HG02885 (cell line): ENCODE measurements around the gene ZNF714.

Experiments
- ATAC-seq: cut with Tn5 transposase; IDR thresholded peaks from one replicate; pipeline ENCODE4 v1.9.1; 2021; ENCODE audit warnings: mild to moderate bottlenecking; ENCODE audit not compliant: unreplicated experiment, poor library complexity

The ZNF714 gene

DNA sequence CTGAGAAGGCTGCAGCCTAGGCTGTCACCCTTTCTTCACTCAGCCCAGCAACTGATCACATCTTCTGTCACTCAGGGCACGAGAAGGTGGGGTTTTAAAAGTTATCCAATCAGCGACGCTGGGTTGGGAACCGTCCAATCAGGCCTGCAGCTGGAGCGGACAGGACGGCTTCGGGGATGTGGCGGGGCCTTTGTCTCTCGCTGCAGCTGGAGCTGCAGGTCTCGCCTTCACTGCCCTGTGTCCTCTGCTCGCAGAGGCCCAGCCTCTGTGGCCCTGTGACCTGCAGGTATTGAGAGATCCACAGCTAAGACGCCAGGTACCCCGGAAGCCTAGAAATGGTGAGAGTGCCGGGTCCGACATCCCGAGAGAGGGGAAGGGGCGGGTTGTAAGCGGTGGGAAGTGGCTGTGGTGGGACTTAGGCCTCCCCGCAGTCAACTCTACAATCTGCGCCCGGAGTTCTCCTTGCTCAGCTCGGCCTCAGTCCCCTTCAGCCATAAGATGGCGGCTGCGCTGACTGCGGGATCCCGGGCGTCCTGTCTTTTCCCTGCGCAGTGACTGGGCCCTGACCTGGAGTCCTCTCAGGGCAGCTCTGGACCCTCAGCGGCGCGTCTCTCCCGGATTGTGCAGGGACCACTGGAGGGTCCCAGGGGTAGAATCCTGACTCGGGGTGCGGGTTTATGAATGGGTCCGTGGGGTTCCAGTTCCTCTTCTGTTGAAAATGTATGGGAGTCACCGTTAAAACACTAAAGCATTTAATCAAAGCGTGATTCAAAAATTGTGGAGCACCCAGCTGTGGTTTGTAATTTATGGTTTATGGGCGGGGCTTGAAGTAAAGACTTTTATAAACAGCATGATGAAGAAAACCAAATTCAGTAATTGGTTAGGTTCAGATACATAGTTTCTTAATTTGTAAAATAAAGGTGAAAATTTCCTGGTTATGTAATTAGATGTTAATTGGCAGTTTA lies at the start of gene ZNF714:
Gene ZNF714 (plus strand): TSS at position 193 of the 965 bp plus-strand sequence. CDS start 16,066 bp downstream, outside the sequence.
- ATAC-seq = peak; percentile 99

DNA sequence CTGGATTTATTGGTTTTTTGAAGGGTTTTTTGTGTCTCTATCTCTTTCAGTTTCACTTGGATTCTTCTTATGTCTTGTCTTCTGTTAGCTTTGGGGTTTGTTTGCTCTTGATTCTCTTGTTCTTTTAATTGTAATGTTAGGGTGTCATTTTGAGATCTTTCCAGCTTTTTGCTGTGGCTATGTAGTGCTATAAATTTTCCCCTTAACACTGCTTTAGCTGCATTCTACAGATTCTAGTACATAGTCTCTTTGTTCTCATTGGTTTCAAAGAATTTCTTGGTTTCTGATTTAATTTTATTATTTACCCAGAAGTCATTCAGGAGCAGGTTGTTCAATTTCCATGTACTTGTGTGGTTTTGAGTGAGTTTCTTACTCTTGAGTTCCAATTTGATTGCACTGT lies 37.0 kb upstream of the ZNF714 start:
- ATAC-seq = no peak

DNA sequence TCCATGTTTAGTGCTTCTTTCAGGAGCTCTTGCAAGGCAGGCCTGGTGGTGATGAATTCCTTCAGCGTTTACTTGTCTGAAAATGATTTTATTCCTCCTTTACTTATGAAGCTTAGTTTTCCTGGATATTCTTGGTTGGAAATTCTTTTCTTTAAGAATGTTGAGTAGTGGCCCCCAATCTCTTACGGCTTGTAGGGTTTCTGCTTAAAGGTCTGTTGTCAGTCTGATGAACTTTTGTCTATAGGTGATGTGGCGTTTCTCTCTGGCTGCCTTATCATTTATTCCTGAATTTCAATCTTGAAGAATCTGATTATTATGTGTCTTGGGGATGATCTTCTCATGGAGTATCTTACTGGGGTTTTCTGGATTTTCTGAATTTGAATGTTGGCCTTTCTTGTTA lies 35.5 kb upstream of the ZNF714 start:
- no peak for ATAC-seq

DNA sequence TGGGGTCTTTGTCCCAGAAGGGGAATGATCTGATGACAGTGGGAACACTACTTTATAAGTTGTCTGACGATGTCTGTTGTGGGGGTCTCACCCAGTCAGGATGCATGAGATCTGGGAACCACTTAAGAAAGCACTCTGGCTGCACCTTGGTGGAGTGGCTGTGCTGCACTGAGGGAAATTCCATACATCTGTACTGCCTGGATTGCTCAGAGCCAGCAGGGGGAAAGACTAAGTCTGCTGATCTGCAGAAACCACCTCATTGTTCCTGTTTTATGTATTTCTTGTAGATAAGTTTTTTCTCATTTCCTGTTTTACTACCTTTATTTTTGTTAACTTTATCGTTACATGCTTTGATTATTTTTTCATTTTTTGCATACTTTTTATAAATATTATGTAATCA lies 34.3 kb upstream of the ZNF714 start:
- ATAC-seq = no peak

DNA sequence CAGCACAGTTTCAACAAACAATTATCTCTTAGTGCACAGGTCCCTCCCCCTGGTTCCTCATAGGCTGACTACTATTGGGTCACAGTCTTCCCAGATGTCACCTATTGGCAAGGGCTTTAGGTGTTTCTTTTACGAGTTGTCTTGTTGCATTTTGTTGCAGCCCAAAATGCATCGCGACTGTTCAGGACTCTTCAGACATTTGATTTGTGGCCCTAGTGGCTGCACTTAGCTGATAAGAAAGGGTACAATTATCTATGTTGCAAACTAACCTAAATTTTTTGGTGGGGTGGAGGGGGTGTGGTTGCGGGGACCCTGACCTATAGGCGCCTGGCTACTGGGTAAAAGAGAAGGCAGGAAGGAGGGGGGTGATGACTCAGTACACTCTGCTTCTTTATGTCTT lies 29.1 kb upstream of the ZNF714 start:
- ATAC-seq = no peak

DNA sequence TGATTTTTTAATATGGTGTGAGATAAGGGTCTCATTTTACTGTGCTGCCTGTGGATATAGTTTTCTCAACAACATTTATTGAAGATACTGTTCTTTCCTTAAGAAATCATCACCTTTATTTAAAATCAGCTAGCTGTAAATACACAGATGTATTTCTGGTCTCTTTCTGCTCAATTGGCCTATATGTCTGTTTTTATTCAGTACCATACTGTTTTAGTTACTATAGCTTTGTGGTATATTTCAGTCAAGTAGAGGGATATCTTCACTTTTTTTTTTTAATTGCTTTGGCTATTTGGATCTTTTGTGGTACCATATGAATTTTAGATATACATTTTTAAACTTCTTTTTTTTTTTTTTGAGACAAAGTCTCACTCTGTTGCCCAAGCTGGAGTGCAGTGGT lies 16.7 kb upstream of the ZNF714 start:
- no peak for ATAC-seq

DNA sequence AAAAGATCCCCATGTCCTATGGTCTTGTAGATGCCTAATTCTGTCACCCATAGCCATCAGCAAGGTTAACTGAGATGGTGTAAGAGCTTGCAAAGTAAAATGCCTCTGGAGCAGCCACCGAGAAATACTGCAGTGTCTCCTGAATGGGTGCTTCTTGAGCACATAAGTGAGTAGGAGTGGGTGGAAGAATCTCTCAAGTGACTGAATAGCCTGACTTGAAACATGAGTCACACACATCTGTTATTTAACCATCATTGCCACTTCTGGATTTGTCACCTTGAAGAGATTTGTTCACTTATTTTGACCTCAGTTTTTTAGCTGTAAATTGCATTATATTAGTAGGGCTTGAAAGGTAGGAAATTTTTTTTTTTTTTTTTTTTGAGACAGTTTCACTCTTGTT lies 2.3 kb downstream of the ZNF714 start:
- ATAC-seq = no peak

DNA sequence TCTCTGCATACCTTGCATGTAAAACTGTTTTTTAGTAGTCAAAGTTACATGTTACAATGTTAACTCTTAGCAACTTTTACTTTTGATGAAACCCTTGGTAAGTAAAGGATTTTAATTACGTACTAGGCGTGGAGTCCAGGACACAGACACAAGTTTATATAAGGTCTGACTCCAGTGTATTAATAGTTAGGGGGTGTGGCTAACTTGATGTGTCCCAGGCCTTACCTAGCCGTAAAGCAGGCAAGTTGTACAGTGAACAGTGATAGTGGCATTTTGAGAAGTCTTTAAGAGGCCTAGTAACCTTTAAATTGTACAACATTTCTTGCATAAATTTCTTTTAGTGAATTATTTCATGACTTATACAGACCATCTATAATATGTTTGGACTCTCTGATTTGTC lies 5.9 kb downstream of the ZNF714 start:
- no peak for ATAC-seq

DNA sequence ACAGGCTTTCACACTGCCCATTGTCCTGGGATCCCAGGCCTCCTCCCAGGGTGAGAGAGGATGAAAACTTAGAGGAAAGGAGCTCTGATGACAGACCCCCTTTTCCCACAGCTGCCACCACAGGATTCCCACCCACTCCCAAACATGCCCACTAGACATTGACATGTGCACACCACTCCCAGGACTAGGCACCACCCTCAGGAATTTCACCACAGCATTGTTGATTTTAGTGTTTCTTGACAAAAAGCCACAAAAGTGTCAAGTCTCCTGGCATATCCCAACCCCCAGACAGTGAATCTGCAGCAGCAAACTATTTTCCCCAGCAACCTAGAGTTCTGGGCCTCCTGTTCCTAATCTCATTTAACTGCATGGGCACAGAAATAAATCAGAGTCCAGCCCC lies 10.1 kb downstream of the ZNF714 start:
- no peak for ATAC-seq

DNA sequence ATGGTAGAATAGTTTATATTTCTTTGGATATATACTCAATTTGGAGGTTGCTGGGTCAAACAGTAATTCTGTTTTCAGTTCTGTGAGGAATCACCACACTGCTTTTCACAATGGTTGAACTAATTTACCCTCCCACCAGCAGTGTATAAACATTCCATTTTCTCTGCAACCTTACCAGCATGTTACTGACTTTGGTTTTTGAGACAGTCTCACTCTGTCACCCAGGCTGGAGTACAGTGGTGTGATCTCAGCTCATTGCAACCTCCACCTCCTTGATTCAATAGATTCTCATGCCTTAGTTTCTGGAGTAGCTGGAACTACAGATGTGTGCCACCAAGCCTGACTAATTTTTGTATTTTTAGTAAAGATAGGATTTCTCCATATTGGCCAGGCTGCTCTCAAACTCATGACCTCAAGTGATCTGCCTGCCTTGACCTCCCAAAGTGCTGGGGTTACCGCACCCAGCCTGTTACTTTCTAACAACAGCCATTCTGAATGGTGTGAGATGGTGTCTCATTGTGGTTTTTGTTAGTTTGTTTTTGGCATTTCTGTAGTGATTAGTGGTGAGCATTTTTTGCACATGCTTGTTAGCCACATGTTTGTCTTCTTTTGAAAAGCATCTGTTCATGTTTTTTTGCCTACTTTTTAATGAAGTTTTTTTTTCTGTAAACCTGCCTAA lies 12.5 kb downstream of the ZNF714 start:
- ATAC-seq = no peak

DNA sequence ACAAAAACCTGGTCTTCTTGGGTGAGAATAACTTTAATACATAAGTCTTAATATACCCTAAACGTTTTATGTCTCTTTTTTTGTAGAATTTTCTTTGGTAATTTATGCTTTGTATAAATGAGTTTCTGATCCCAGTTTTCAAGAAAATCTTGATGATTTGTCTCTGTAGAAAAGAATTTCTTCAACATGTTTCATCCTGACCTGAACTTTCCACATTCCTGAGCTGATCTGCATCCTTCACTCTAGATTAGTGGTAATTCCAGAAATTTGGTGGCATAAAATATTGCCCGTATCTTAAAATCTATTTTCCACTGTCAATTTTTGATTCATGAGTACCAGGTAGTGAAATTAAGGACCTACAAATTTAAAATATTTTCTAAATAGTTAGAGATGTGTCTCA lies 16.3 kb downstream of the ZNF714 start:
- no peak for ATAC-seq

DNA sequence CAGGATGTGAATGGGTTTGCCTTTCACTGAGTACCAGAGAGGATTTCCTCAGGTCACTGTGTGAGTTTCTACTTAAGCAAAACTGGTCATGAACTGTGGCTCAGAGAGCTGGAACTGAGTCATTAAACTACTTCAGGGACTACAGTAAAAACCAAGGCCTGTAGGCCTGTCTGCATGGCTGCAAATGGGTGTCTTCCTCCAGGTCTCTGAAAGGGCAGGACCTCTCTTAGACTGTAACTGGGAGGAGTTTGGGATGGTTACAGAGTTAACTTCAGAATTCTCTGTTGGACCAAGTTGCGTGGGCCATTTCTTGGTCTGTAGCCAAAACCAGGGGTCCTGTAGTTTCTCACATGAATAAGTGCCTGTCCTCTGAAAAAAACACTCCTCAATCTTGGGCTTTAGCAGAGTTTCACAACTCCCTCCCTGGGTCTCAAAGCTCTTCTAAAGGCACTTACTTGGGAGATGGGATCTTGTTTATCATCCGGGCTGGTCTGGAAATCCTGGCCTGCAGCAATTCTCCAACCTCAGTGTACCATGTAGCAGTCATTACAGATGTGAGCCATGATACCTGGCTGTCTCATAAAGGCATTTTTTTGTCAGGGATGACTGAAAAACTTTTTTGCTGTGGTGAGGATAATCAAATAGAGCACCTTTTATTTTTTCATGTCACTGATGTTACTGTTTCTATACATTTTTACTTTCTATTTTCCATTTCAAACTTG lies 19.7 kb downstream of the ZNF714 start:
- no peak for ATAC-seq

DNA sequence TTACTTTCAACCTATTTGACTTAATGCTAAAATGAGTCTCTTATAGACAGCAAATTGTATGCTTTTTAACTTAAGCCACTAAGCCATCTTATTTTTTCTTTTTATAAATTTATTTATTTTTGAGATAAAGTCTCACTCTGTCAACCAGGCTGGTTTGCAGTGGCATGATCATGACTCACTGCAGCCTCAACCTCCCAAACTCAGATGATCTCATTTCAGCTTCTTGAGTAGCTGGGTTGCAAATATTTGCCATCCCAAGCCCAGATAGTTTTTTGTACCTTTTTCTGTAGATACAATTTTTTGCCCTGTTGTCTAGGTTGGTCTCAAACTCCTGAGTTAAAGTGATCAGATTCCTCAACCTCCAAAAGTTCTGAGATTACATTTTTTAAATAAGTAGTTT lies 27.1 kb downstream of the ZNF714 start:
- no peak for ATAC-seq

DNA sequence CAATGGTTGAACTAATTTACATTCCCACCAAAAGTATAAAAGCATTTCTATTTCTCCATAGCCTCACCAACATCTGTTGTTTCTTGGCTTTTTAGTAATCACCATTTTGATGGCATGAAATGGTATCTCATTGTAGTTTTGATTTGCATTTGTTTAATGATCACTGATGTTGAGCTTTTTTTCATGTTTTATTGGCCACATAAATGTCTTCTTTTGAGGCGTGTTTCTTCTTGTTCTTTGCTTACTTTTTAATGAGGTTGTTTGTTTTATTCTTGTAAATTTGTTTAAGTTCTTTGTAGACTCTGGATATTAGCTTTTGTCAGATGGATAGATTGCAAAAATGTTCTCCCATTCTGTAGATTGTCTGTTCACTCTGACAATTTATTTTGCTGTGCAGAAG lies 28.2 kb downstream of the ZNF714 start:
- no peak for ATAC-seq

DNA sequence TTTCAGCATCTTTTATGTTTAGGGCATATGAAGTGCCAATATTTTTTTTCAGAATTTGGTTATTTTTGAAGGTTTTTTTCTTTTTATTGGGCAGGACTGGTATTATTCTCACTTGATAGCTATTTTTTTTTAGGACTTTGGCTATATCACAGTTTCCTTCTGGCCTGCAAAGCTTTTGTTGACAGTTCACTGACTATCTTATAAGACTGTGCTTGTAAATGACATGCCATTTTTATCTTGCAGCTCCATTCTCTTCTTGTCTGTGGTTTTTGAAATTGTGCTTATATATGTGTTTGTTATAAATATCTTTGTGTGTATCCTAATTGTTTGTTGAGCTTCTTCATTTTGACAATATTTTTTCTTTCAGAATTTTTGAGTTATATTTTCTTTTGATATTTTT lies 33.4 kb downstream of the ZNF714 start:
- no peak for ATAC-seq

DNA sequence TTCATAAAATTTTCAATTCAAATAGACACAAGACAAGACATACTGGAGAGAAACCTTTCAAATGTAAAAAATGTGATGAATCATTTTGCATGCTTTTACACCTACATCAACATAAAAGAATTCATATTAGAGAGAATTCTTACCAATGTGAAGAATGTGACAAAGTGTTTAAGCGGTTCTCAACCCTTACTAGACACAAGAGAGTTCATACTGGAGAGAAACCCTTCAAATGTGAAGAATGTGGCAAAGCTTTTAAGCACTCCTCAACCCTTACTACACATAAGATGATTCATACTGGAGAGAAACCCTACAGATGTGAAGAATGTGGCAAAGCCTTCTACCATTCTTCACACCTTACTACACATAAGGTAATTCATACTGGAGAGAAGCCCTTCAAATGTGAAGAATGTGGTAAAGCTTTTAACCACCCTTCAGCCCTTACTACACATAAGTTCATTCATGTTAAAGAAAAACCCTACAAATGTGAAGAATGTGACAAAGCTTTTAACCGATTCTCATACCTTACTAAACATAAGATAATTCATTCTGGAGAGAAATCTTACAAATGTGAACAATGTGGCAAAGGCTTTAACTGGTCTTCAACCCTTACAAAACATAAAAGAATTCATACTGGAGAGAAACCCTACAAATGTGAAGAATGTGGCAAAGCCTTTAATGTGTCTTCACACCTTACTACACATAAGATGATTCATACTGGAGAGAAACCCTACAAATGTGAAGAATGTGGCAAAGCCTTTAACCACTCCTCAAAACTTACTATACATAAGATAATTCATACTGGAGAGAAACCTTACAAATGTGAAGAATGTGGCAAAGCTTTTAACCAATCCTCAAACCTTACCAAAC lies 35.3 kb downstream of the ZNF714 start:
- ATAC-seq = no peak

DNA sequence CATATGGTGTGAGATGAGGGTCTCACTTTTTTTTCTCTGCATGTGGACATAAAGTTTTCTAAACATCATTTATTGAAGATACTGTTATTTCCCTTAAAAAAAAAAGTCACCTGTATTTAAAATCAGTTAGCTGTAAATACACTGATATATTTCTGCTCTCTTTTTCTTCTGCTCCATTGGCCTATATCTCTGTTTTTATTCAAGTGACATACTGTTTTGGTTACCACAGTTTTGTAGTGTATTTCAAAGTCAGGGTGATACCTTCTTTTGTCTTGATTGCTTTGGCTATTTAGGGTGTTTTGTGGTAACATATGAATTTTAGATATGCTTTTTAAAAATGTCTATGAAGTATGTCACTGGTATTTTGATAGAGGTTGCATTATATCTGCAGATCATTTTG lies 44.1 kb downstream of the ZNF714 start:
- ATAC-seq = no peak

DNA sequence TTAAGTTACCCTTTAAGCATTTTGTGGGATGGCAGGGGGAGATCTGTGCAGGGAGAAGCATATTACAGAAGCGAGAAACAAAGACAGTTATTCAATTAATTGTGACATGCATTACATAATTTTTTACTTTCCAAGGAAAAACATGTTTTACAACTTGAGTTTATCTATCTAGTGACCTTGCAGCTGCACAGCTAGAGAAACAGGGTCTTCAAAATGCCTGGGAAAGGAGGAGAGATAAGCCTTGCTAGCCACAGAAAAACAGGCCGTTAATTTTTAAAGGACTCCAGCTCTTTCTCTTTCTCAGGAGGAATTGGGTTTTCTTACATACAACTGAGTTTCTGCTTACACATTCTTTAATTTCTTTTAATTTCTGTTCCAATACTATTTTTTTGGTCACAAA lies 45.0 kb downstream of the ZNF714 start:
- no peak for ATAC-seq

DNA sequence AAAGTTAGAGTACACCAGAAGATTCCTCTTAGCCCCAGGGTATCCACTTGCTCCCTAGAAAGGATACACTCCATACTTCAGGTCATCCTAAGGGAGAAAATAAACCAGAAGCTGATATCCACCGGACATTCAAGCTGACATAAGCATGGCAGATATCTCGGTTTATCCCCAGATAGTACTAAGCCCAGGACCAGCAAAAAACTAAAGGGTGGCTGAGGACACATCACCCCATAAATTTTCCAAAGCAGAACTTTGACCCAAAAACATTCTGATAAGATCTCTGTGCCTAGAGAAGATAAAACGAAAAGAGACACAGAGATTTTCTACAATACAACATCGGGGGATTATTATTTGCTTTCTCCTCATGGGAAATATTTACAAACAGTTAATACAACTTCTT lies 45.9 kb downstream of the ZNF714 start:
- ATAC-seq = no peak
